Left ventricle myocardium inferior (tissue), 1 donor: ENCODE results near the gene RAD18. TPM values are rescaled to one million over a fixed set of nuclear protein-coding genes. Genes with fewer than 3 reads are reported as not detected.

Experiments used
- DNase-seq: peaks from one replicate; pipeline ENCODE4 v3.0.0-alpha.2; 2020
- H3K27ac ChIP-seq: fragments of 200-600 bp; replicated peaks from 2 replicates; pipeline ENCODE4 v1.8.0; 2021
- H3K27me3 ChIP-seq: fragments of 200-600 bp; 2 replicates; pipeline ENCODE4 v1.8.0; 2021; ENCODE audit warnings: low read depth
- H3K36me3 ChIP-seq: fragments of 200-600 bp; 2 replicates; pipeline ENCODE4 v1.8.0; 2021
- H3K4me1 ChIP-seq: fragments of 200-600 bp; 2 replicates; pipeline ENCODE4 v1.8.0; 2021
- H3K4me3 ChIP-seq: fragments of 200-600 bp; 2 replicates; pipeline ENCODE4 v1.8.0; 2021; ENCODE audit warnings: mild to moderate bottlenecking, moderate library complexity
- H3K9me3 ChIP-seq: fragments of 200-600 bp; replicated peaks from 2 replicates; pipeline ENCODE4 v1.8.0; 2021
- intact Hi-C: fragments of 100-400 bp; cut with micrococcal nuclease; formaldehyde crosslinking; loops from one replicate; pipeline ENCODE4 v1.11.0; 2022
- total RNA-seq: library from RNA; stranded (reverse); fragmentation: NEBNext Ultra II Directional; extraction: Animal tissue kit (Norgen Biotek cat#: 25700); gene quantifications from one replicate; pipeline ENCODE4 v1.2.1, GENCODE V29; 2021
- TF ChIP-seq, protein P1 (sequence below): fragments of 200-600 bp; IDR thresholded peaks from 2 replicates; pipeline ENCODE4 v1.8.0; 2021; ENCODE audit warnings: antibody characterized with exemption, mild to moderate bottlenecking, borderline replicate concordance
- donor health status: DM: no; HTN: yes; CAD: no; lungs with severe emphysema.

The RAD18 gene
- total RNA-seq, 1 donor from 2014 or later = 6.8 TPM

DNA sequence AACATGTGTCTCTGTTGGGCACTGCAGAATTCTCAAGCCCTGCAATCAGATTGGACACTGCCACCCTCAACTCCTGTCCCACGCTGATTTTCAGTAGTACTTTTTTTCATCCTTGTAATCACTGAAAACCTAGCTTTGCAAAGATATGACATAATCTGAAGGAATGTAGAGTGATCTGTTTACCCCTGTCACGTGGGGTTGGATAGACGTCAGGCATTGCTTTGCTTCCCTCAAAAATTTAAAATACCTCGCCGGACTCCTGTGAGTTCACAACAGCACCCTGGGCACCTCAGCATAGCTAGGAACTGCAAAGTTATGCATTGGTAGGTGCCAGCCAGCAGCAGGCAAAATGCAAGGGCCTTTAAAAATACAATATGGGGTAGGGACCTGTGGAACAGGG lies 122.7 kb downstream of the RAD18 start:
- Histone ChIP-seq H3K9me3 (no peaks in the 10 kb centered on the region), H3K4me1 (no peaks in the 10 kb centered on the region), H3K4me3 (no peak overlapping the region), H3K27me3 (no peaks in the 10 kb centered on the region), H3K27ac (no peak overlapping the region), H3K36me3 (no peaks in the 10 kb centered on the region)
- TF ChIP-seq, protein P1, sequence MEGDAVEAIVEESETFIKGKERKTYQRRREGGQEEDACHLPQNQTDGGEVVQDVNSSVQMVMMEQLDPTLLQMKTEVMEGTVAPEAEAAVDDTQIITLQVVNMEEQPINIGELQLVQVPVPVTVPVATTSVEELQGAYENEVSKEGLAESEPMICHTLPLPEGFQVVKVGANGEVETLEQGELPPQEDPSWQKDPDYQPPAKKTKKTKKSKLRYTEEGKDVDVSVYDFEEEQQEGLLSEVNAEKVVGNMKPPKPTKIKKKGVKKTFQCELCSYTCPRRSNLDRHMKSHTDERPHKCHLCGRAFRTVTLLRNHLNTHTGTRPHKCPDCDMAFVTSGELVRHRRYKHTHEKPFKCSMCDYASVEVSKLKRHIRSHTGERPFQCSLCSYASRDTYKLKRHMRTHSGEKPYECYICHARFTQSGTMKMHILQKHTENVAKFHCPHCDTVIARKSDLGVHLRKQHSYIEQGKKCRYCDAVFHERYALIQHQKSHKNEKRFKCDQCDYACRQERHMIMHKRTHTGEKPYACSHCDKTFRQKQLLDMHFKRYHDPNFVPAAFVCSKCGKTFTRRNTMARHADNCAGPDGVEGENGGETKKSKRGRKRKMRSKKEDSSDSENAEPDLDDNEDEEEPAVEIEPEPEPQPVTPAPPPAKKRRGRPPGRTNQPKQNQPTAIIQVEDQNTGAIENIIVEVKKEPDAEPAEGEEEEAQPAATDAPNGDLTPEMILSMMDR = no peak
- intact Hi-C loops = no loop called here
- no peak for DNase-seq

DNA sequence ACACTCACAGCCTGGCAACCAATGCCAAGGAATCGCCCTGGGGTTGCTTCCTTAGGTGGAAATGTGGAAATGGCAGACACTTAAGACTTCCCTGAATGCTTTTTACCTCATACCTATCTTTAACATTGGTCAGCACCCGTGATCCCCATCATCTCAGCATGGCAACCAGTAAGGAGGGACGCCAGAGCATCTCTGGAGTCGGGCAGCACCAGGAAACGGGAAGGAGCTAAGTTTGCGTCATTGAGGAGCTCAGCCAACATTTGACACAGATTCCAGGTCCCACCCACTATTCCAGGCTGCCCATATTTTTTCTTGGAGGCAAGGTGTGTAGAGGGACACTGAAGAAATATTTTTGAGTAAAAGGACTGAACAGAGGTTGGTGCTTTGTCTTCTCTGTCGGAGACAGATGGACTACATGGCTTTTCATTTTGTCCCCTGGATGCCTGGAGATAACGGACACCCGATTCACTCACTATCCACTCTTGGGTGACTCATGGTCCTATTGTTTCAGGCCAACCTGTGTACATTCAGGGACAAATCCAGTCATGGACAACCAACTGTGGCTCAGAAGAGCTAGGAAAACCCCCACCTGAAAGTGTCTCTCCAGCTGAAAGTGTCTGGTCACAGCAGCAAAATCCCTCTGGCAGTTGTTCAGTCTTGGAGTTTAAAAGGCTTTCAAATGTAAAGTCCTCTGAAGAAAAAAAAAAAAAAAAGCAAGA lies 123.5 kb downstream of the RAD18 start:
- intact Hi-C loops = no loop called here
- TF ChIP-seq, protein P1 = no peak
- Histone ChIP-seq H3K27ac (no peak overlapping the region), H3K27me3 (no peaks in the 10 kb centered on the region), H3K9me3 (no peaks in the 10 kb centered on the region), H3K4me1 (no peaks in the 10 kb centered on the region), H3K4me3 (no peak overlapping the region), H3K36me3 (no peaks in the 10 kb centered on the region)
- no peak for DNase-seq

DNA sequence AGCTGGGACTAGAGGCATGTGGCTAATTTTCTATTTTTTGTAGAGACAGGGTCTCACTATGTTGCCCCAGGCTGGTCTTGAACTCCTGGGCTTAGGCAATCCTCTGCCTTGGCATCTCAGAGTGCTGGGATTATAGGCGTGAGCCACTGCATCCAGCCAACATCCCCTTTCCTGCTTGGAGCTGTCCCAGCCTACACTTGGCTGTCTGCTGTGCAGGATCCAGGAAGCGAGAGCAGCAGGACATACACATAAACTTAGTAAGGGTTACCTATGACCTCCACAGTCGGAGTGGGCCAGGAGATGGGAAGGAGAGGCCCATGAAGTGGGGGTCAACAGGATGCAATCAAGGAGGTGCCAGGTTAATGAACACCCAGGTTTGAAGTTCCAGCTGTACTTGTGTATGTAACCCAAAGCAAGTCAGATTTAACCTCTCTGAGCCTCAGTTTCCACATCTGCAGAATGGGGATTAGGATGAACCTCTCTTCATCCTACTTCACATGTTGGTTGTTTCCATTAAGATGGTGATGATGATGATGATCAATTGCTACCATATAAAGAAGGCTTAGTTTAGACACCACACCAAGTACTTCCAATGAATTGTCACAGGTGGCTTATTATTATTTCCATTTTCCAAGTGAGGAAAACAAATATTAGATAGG lies 124.4 kb downstream of the RAD18 start:
- DNase-seq = no peak
- Histone ChIP-seq H3K4me1 (no peaks in the 10 kb centered on the region), H3K27me3 (no peaks in the 10 kb centered on the region), H3K27ac (no peak overlapping the region), H3K4me3 (no peak overlapping the region), H3K36me3 (no peaks in the 10 kb centered on the region), H3K9me3 (no peaks in the 10 kb centered on the region)
- TF ChIP-seq, protein P1 = no peak
- intact Hi-C loops = no loop called here

DNA sequence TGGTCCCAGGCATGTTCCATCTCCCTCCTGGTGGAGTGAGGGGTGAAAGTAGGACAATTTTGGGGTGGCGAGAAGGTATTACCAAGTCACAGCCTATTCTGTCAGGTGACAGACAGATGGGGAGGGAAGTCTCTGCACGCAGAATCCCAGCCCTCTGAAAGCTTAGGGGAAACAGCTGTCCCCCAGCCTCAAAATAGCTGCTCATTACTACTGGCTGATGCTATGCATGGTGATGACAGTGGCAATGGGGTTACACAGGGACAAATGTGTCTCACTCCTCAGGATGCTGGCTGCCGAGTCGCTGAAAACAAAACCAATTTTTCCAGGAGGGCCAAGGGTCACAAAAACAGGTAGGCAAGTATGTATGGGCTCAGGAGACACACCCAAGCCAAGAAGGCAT lies 125.0 kb downstream of the RAD18 start:
- H3K27ac ChIP-seq = no peak overlapping the region
- TF ChIP-seq, protein P1 = no peak
- no peak for DNase-seq
- H3K27me3 ChIP-seq = no peaks in the 10 kb centered on the region
- intact Hi-C loops = no loop called here
- no peak overlapping the region for H3K4me3 ChIP-seq
- H3K4me1 ChIP-seq = no peaks in the 10 kb centered on the region
- no peaks in the 10 kb centered on the region for H3K9me3 ChIP-seq
- H3K36me3 ChIP-seq = no peaks in the 10 kb centered on the region

DNA sequence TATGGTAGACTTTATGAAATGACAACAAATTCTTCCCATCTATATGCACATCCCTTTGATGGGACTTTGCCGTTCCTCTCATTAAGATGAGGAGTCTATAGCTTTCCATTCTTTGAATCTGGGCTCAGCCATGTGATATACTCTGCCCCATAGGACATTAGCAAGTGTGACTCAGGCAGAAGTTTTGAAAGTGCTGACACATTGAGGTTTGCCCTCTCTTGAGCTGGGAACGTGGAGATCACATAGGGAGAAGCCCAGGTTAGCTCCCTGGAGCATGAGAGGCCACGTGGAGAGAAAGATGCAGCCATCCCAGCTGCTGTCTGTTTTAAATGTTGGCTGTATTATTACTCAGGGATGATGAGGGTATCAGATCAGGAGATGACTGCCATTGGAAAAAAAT lies 126.1 kb downstream of the RAD18 start:
- H3K27ac ChIP-seq = no peak overlapping the region
- DNase-seq = no peak
- no peak overlapping the region for H3K4me3 ChIP-seq
- H3K4me1 ChIP-seq = no peaks in the 10 kb centered on the region
- H3K9me3 ChIP-seq = no peaks in the 10 kb centered on the region
- no peaks in the 10 kb centered on the region for H3K36me3 ChIP-seq
- intact Hi-C loops = no loop called here
- TF ChIP-seq, protein P1 = no peak
- H3K27me3 ChIP-seq = no peaks in the 10 kb centered on the region
